ENCODE data around the gene RAI1.

DNA sequence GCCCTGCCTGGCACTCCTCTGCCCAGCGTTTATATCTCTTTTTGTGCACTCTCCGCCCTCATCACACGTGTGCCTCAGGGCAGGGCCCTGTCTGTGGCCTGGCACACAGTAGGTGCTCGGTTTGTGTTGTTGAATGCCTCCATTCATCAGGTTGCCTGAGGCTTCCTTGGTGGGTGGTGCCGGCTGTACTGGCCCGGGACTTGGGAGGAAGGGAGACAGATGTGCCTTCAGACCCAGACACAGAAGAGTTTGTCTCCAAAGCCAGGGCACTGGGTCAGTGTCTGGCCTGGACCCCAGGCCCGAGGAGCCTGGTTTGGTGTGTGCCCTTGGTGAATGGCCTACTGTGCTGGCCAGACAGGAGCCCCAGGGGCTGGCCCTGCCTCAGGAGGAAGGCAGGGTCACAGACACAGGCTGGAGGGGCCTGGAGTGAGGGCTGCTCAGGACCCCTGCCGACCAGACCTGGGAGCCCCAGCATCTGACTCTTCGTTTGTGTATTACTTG lies 71.6 kb downstream of the RAI1 start:
- TF ChIP-seq JUND (IDR thresholded peaks at IDR 0.05; ENCODE audit: low read depth, low read length): no peak
- TF ChIP-seq BRCA1 (IDR thresholded peaks at IDR 0.05; ENCODE audit: low read depth, low read length): no peak
- TF ChIP-seq EZH2 (IDR thresholded peaks at IDR 0.05; ENCODE audit: borderline replicate concordance, control insufficient read depth, low read depth, low read length): no peak
- TF ChIP-seq, protein P1, sequence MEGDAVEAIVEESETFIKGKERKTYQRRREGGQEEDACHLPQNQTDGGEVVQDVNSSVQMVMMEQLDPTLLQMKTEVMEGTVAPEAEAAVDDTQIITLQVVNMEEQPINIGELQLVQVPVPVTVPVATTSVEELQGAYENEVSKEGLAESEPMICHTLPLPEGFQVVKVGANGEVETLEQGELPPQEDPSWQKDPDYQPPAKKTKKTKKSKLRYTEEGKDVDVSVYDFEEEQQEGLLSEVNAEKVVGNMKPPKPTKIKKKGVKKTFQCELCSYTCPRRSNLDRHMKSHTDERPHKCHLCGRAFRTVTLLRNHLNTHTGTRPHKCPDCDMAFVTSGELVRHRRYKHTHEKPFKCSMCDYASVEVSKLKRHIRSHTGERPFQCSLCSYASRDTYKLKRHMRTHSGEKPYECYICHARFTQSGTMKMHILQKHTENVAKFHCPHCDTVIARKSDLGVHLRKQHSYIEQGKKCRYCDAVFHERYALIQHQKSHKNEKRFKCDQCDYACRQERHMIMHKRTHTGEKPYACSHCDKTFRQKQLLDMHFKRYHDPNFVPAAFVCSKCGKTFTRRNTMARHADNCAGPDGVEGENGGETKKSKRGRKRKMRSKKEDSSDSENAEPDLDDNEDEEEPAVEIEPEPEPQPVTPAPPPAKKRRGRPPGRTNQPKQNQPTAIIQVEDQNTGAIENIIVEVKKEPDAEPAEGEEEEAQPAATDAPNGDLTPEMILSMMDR (IDR thresholded peaks at IDR 0.05 in 2 of 3, conservative IDR thresholded peaks at IDR 0.05 in 1 of 3; ENCODE audit: control insufficient read depth in 2 of 3, extremely low read depth in 1 of 3, insufficient read depth in 1 of 3, low read depth in 3 of 3, low read length in 3 of 3): no peak
- peak; percentile 33; the same call in 1 of the 2 replicates for TF ChIP-seq POLR2A (IDR thresholded peaks at IDR 0.05; ENCODE audit: low read depth, low read length)
- TF ChIP-seq, protein P2, sequence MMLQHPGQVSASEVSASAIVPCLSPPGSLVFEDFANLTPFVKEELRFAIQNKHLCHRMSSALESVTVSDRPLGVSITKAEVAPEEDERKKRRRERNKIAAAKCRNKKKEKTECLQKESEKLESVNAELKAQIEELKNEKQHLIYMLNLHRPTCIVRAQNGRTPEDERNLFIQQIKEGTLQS (IDR thresholded peaks at IDR 0.05; ENCODE audit: borderline replicate concordance, extremely low read depth, low read depth, low read length): no peak
- TF ChIP-seq RAD21 (IDR thresholded peaks at IDR 0.05; ENCODE audit: insufficient read depth, low read depth, low read length): no peak
- TF ChIP-seq, protein P3, sequence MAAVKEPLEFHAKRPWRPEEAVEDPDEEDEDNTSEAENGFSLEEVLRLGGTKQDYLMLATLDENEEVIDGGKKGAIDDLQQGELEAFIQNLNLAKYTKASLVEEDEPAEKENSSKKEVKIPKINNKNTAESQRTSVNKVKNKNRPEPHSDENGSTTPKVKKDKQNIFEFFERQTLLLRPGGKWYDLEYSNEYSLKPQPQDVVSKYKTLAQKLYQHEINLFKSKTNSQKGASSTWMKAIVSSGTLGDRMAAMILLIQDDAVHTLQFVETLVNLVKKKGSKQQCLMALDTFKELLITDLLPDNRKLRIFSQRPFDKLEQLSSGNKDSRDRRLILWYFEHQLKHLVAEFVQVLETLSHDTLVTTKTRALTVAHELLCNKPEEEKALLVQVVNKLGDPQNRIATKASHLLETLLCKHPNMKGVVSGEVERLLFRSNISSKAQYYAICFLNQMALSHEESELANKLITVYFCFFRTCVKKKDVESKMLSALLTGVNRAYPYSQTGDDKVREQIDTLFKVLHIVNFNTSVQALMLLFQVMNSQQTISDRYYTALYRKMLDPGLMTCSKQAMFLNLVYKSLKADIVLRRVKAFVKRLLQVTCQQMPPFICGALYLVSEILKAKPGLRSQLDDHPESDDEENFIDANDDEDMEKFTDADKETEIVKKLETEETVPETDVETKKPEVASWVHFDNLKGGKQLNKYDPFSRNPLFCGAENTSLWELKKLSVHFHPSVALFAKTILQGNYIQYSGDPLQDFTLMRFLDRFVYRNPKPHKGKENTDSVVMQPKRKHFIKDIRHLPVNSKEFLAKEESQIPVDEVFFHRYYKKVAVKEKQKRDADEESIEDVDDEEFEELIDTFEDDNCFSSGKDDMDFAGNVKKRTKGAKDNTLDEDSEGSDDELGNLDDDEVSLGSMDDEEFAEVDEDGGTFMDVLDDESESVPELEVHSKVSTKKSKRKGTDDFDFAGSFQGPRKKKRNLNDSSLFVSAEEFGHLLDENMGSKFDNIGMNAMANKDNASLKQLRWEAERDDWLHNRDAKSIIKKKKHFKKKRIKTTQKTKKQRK (IDR thresholded peaks at IDR 0.05; ENCODE audit: low read depth, low read length): no peak
